CD4-positive, alpha-beta T cell treated with Interleukin-4 for 4 hours (primary cell): Measurements from ENCODE around the gene DNAAF1.

Experiments used
- DNase-seq: peaks from one replicate; pipeline ENCODE4 v3.0.0-alpha.2; 2020

DNAAF1 gene

DNA sequence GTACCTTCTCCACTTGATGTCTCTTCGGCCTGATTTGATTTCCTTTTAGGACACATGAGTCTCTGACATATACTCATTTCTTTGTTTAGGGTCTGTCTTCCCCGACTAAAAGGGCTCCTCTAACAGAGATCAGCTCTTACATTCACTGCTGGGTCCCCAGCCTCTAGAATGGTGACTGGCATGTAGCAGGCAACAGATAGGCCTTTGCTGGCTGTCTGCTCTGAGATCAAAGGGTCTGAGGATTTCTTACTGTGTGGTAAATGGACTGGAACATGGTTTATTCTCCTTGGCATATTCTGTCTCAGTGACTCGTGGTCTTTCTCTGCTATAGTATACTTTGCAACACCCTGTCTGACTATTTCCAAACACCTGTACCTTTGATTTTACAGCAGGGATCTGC lies 16.7 kb downstream of the DNAAF1 start:
- DNase-seq: no peak

GRCh38 chr16:84165746-84166145 lies 20.6 kb downstream of the DNAAF1 start:
- no peak for DNase-seq

DNA sequence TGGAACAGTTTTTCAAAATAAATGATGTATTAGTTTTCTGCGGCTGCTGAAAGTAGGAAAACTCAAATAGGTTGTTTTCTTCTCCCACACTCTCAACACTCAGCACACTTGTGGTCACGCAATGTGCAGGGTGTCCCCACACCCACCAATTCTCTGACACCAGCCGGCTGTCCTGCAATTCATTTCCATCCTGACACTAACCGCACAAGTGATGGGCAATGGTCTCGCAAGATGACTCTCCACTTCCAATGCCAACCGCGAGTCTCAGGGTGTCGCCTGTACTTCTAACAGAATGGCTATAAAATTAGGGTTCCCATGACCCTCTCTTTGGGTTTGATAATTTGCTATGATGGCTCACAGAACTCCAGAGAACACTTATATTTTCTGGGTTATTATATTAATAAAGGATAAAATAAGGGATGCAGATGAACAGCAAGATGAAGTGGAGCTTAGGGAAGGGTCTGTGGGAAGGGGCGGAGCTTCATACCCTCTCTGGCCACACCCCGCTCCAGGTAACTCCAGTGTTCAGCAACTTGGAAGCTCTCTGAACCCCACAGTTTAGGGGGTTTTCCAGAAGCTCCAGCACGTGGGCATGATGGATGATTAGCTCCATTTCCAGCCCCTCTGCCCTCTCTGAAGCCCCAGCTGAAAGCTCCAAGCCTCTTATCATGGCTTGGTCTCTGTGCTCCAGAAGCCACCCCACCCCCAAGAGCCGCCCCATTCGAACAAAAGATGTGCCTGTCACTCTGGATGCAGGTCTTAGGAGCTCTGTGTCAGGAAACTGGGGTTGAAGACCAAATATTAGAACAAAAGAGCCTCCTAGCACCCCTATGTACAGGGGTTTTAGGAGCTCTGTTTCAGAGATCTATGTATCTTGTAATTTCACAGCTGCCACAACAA lies 21.9 kb downstream of the DNAAF1 start:
- DNase-seq: no peak

- DNase-seq: no peak
Measured at GRCh38 chr16:84169765-84170310, 24.7 kb downstream of the DNAAF1 start.

DNA sequence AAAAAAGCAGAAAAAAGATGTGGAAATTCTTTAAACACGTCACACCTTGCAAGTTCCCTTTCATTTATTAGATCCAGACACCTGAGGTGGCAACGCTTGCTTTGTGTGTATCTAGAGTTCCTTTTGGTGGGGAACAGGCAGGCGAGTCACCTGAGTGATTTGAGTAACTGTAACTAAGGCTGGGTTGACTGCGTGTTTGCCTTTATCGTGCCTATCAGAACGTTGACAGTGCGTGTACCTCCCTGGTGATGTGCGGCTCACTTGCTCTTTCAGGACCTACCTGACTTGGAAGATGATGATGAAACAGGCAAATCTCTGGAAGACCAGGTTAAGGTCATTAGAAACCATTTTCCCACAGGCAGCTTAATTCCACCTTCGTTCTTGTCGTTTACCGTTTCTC lies 29.3 kb downstream of the DNAAF1 start:
- no peak for DNase-seq

DNA sequence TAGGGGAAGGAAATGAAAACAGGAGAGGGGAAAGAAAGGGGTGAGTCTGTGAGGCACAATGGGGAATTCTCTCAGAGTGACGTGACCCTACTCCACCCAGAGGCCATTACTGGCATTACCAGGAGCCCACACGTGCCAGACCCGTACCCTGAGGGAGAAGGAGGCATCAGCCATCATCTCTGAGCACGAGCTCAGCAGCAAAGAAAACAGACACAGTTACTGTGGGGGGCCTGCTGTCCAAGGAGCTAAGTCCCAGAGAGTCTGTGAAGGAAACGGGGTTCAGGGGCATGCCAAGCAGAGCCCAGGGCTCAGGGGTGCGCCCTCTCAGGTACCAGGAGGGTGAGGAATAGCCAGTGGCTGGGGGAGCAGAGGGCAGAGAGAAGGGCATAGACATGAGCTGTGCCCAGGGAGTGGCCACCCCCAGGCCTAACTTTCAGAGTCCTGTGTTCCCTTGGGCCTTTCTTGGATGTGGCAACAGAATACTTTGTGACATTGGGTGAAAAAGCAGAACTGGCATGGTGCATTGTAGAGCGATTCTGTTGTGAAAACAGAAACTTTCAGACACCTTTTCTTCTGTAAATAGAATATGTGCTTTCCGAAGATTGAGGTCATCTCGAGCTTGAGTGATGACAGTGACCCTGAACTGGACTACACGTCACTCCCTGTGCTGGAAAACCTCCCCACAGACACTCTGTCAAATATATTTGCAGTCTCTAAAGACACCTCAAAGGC lies 30.4 kb downstream of the DNAAF1 start:
- DNase-seq: no peak

DNA sequence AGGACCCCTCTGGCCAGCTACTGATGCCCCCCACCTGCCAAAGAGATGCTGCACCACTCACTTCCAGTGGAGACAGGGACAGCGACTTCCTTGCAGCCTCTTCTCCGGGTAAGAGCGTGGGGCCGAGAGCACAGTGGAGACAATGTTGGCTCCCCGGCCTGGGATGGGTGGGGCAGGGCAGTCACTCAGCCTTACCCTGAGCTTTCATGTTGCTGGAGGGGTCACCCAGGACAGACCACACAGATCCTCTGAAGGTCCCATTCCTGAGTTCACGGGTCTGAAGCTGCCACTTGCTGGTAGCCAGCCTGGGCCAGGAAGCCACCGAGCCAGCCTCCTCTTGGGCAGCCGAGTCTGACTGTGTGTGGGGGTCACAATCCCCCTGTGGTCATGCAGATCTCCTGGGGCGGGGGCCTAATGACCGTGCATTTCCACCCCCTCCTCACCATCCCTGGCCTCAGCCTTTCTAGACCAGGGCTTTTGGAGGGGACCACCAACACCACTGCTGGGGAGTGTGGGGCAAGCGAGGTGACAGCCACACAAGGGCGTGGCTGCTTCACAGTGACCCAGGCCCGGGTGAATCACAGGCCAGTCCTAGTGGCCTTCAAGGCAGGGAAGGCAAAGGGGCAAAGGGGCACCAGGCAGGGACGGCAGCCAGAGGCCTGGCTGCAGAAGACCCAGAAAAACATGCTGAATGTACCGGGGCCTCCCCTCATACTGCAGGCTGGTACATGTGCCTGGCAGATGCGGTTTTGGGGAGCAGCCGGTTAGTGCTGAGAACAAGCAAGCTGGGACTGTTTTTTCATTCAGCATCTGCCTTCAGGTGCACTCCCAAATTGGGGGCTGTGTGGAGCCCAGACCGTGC lies 31.3 kb downstream of the DNAAF1 start:
- no peak for DNase-seq

DNA sequence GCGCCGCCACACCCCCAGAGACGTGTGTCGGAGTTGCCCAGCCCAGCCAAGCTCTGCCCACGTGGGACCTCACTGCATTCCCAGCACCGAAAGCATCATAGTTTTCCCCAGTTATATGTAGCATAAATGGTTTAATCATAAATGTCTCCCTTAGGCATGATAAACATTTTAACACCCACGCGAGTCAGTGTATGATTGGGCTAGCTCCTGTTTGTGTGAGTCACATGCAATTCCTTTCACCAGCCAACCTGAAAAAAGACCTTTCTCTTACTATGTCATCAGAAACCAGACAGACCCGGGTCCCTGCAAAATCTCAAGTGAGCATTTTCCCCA lies 32.6 kb downstream of the DNAAF1 start:
- DNase-seq: no peak

DNA sequence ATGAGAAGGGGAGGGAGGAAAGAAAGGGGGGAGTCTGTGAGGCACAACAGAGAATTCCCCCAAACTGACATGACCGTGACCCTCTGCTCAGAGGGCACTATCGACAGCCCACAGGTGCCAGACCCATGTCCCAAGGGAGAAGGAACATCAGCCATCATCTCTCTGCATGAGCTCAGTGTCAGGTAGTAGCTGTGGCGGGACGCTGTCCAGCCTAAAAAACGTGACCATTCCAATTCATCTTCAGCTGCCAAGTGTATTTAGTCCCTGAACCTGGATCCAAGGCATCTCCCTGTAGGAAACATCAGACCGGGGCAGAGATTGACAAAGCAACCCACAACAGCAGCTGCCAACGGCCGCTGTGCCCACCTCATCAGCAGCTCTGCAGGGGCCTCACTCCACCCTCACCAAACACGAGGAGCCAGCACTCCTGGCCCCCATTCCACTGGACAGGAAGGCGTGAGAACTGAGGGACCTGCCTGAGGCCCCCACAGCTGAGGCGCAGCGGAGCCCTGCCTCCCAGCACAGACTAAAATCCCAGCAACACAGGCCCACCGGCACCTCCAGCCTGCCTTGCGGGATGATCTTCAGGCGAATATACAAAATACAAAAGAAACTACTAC lies 33.1 kb downstream of the DNAAF1 start:
- DNase-seq: no peak

DNA sequence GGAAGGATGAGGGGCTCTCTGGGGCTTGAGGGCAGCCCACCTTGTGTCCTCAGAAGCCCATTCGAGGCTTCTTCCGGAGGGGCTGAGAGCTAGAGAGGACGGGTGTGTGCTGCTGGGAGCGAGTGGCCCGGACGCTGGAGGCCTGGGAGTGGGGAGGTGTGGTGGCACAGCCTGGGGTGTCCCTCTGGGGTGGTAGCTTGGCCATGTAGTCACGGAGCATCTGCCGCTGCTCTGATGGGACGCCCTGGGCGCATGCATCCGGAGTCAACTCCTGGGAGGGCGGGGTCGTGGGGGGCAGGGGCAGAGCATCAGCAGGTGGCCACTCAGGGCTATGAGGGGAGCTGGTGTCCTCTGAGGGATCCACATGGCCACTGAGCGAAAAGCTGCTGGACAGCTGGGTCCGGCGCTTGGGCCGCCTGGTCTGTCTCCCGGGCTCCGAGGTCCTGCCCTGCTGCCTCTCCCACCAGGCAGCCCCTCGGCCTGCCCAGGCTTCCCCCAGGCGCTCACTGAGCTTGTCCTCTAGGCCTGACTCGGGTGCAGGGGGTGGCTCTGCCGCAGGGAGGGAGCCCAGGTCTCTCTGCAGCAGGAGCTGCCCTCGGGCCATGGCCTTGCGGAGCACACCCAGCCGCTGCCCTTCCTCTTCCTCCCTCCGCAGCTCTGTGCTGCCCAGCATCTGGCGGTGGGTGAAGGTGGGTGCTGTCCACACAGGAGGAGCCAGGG lies 33.9 kb downstream of the DNAAF1 start:
- DNase-seq: no peak

- no peak for DNase-seq
Measured at GRCh38 chr16:84179612-84180320, 34.7 kb downstream of the DNAAF1 start.

GRCh38 chr16:84180519-84181140 lies 35.5 kb downstream of the DNAAF1 start:
- DNase-seq: no peak

- no peak for DNase-seq
Measured at GRCh38 chr16:84181144-84181915, 36.2 kb downstream of the DNAAF1 start.

DNA sequence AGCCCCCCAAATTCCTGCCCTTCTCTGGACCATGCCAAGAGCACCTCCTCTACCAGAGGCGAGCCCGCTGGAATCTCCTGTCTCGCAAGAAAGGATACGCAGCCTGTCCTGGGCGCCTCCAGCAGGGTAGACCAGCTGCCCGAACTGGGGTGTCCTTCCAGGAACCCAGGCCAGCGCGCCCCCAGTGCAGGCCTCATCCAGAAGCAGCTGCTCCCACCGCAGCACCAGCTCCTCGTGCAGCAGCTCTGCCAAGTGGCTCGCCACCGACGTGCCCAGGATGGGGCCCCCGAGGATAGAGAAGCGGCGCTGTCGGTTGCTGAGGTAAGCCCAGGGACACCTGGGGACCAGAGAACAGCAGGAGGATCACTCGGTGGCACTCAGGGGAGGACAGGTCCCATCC lies 37.0 kb downstream of the DNAAF1 start:
- DNase-seq: no peak

- DNase-seq: no peak
Measured at GRCh38 chr16:84182680-84183571, 37.8 kb downstream of the DNAAF1 start.

DNA sequence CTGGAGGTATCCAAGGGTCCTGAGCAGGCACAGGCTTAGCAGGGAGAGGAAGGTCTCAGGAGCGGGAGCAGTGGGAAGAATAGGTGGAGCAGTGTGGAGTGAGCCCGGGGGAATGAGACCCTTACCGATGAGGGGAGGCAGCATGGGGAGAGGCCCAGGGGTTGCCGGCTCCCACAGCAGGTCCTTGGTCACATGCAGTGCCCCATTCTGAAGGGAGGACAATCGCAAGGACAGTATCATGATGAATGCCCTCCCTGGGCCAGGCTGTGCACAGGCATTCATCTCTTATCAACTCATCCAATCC lies 38.4 kb downstream of the DNAAF1 start:
- no peak for DNase-seq

- DNase-seq: no peak
Measured at GRCh38 chr16:84183911-84184591, 38.9 kb downstream of the DNAAF1 start.

GRCh38 chr16:84184775-84185174 lies 39.7 kb downstream of the DNAAF1 start:
- DNase-seq: no peak
